OCI-LY7 (cell line): Measurements from ENCODE around the gene RAET1E.

ENCODE experiments used
- EZH2phosphoT487 ChIP-seq: fragments of 200-600 bp; sonication (generic); IDR thresholded peaks from 2 replicates; pipeline ENCODE4 v1.6.1; 2018; ENCODE audit warnings: low read depth, borderline replicate concordance, mild to moderate bottlenecking, mixed run types, antibody characterized with exemption, low read length, moderate library complexity, mixed read lengths
- TF ChIP-seq, protein P1 (sequence below): fragments of 200-600 bp; sonication (generic); conservative IDR thresholded peaks from 2 replicates; pipeline ENCODE4 v1.5.1; 2014; ENCODE audit warnings: mild to moderate bottlenecking, antibody characterized with exemption, low read length, moderate library complexity, mixed read lengths

GRCh38 chr6:149917679-149918078 lies 19.8 kb upstream of the RAET1E start:
- TF ChIP-seq, protein P1, sequence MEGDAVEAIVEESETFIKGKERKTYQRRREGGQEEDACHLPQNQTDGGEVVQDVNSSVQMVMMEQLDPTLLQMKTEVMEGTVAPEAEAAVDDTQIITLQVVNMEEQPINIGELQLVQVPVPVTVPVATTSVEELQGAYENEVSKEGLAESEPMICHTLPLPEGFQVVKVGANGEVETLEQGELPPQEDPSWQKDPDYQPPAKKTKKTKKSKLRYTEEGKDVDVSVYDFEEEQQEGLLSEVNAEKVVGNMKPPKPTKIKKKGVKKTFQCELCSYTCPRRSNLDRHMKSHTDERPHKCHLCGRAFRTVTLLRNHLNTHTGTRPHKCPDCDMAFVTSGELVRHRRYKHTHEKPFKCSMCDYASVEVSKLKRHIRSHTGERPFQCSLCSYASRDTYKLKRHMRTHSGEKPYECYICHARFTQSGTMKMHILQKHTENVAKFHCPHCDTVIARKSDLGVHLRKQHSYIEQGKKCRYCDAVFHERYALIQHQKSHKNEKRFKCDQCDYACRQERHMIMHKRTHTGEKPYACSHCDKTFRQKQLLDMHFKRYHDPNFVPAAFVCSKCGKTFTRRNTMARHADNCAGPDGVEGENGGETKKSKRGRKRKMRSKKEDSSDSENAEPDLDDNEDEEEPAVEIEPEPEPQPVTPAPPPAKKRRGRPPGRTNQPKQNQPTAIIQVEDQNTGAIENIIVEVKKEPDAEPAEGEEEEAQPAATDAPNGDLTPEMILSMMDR: no peak
- no peak for TF ChIP-seq EZH2phosphoT487
